ENCODE data around the gene SYNE1.

The SYNE1 gene

GRCh38 chr6:152071843-152072242 lies 565.3 kb downstream of the SYNE1 start:
- no peak for DNase-seq (ENCODE audit: low read depth)
- TF ChIP-seq CTCF (conservative IDR thresholded peaks at IDR 0.05; ENCODE audit: low read depth, low read length), result no peak
- no peak overlapping the region for H3K4me3 ChIP-seq (ENCODE audit: low read length)

Data from retinal pigment epithelial cell (primary cell).